Measurements from ENCODE around the gene UST.

DNA sequence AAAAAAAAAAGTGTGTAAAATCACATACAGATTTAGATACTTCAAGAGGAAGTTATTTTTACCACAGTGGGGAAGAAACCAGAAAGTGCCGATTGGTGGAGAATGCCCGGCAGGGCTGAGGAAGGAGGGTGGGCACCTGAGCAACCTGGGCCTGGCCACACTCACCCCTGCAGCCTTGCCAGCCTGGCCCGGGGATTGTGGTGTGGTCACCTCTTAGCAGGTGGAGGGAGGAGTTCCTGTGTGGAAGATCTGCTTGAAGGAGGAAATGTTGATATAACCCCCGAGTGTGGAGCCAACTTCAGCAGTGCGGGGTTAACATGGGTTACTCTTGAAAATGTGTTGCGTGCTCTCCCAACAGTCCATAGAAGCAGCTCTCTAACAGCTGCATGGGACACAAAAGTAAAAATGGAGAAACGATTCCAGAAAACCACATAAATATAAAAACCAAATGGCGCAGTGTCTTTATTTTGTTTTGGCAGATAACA is 14.7 kb downstream of the UST start:
- TF ChIP-seq, protein P1, sequence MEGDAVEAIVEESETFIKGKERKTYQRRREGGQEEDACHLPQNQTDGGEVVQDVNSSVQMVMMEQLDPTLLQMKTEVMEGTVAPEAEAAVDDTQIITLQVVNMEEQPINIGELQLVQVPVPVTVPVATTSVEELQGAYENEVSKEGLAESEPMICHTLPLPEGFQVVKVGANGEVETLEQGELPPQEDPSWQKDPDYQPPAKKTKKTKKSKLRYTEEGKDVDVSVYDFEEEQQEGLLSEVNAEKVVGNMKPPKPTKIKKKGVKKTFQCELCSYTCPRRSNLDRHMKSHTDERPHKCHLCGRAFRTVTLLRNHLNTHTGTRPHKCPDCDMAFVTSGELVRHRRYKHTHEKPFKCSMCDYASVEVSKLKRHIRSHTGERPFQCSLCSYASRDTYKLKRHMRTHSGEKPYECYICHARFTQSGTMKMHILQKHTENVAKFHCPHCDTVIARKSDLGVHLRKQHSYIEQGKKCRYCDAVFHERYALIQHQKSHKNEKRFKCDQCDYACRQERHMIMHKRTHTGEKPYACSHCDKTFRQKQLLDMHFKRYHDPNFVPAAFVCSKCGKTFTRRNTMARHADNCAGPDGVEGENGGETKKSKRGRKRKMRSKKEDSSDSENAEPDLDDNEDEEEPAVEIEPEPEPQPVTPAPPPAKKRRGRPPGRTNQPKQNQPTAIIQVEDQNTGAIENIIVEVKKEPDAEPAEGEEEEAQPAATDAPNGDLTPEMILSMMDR (IDR thresholded peaks at IDR 0.05 in 4 of 5, conservative IDR thresholded peaks at IDR 0.05 in 1 of 5): no peak
- TF ChIP-seq POLR2A (IDR thresholded peaks at IDR 0.05): no peak

Data from gastrocnemius medialis (tissue), 4 donors.